A673 (cell line): ENCODE data around the gene AGAP1. TPM values are rescaled to one million over a fixed set of nuclear protein-coding genes. Genes with fewer than 3 reads are reported as not detected.

Experiments used
- BruUV-seq: library from RNA; stranded (reverse); fragments of 400-500 nt; replicated peaks from 2 replicates; lab custom pipeline; 2021; lab: Mats Ljungman, UMichigan
- CTCF ChIA-PET: fragments of 300-600 bp; sonication (Branson Sonifier 250); formaldehyde crosslinking; loops from one replicate; lab custom pipeline; 2022; ENCODE audit warnings: antibody characterized with exemption; lab: Charles Lee
- POLR2A ChIA-PET: fragments of 300-600 bp; sonication (Branson Sonifier 250); formaldehyde crosslinking; loops from one replicate; lab custom pipeline; 2022; ENCODE audit warnings: antibody characterized with exemption; ENCODE audit not compliant: low non-redundant PET; lab: Charles Lee
- DNase-seq: peaks from one replicate; pipeline ENCODE4 v3.0.0-alpha.2; 2015; ENCODE audit warnings: low spot score
- H3K27ac ChIP-seq: fragments of 200-600 bp; sonication (generic); 2 replicates; pipeline ENCODE4 v1.5.1; 2016; ENCODE audit warnings: mixed run types, low read depth, mild to moderate bottlenecking, mixed read lengths, antibody characterized with exemption, low read length; ENCODE audit not compliant: poor library complexity, severe bottlenecking
- H3K27me3 ChIP-seq: fragments of 200-600 bp; sonication (generic); replicated peaks from 2 replicates; pipeline ENCODE4 v1.6.1; 2017; ENCODE audit warnings: mixed run types, low read depth, mild to moderate bottlenecking, mixed read lengths, antibody characterized with exemption, low read length; ENCODE audit not compliant: insufficient read depth, poor library complexity
- H3K36me3 ChIP-seq: fragments of 200-600 bp; sonication (generic); 2 replicates; pipeline ENCODE4 v1.6.1; 2016; ENCODE audit warnings: mixed run types, mild to moderate bottlenecking, mixed read lengths, antibody characterized with exemption, low read length; ENCODE audit not compliant: insufficient read depth, poor library complexity, severe bottlenecking
- H3K4me1 ChIP-seq: fragments of 200-600 bp; sonication (generic); 2 replicates; pipeline ENCODE4 v1.6.1; 2017; ENCODE audit warnings: mixed run types, mild to moderate bottlenecking, mixed read lengths, antibody characterized with exemption, low read length; ENCODE audit not compliant: insufficient read depth, poor library complexity, severe bottlenecking
- H3K4me3 ChIP-seq: fragments of 200-600 bp; sonication (generic); 2 replicates; pipeline ENCODE4 v1.5.1; 2016; ENCODE audit warnings: low read depth, mixed run types, mild to moderate bottlenecking, mixed read lengths, low read length; ENCODE audit not compliant: poor library complexity, severe bottlenecking
- H3K9me3 ChIP-seq: fragments of 200-600 bp; sonication (generic); 2 replicates; pipeline ENCODE4 v1.6.1; 2016; ENCODE audit warnings: mixed run types, low read depth, mild to moderate bottlenecking, mixed read lengths, antibody characterized with exemption, low read length; ENCODE audit not compliant: poor library complexity, severe bottlenecking
- CTCF ChIP-seq: fragments of 300-800, 200-600 bp; sonication (generic); conservative IDR thresholded peaks from 2 replicates; pipeline ENCODE4 v1.5.1; 2017; ENCODE audit warnings: low read depth, mild to moderate bottlenecking, antibody characterized with exemption, low read length, moderate library complexity, mixed read lengths
- EZH2 ChIP-seq: fragments of 200-600 bp; sonication (generic); IDR thresholded peaks from 2 replicates; pipeline ENCODE4 v1.6.1; 2017; ENCODE audit warnings: borderline replicate concordance, low read depth, mild to moderate bottlenecking, mixed read lengths, antibody characterized with exemption, low read length; ENCODE audit not compliant: poor library complexity, severe bottlenecking
- intact Hi-C: fragments of 100-400 bp; cut with micrococcal nuclease; formaldehyde crosslinking; loops from one replicate; pipeline ENCODE4 v1.10.0; 2022; ENCODE audit not compliant: unreplicated experiment
- total RNA-seq: library from RNA; stranded (reverse); gene quantifications from 2 replicates; pipeline ENCODE4 v1.2.3, GENCODE V29; 2021

AGAP1 gene
- total RNA-seq, 1 experiment from 2014 or later = 25.3 TPM

GRCh38 chr2:235810252-235810651, 316.4 kb downstream of the AGAP1 start:
- Histone ChIP-seq H3K9me3 (no peaks in the 10 kb centered on the region), H3K4me1 (no peaks in the 10 kb centered on the region), H3K27me3 (no peaks in the 10 kb centered on the region), H3K36me3 (peaks cover 4% of the 10 kb centered on the region), H3K4me3 (no peak overlapping the region), H3K27ac (no peak overlapping the region)
- TF ChIP-seq CTCF (no peak), EZH2 (no peak)
- POLR2A ChIA-PET = no interaction called here
- no TSS peak for BruUV-seq
- DNase-seq = no peak
- CTCF ChIA-PET = no interaction called here
- intact Hi-C loops = no loop called here

- DNase-seq = no peak
- CTCF ChIA-PET = no interaction called here
- intact Hi-C loops = no loop called here
Observed at GRCh38 chr2:235810846-235811245, 317.0 kb downstream of the AGAP1 start.

GRCh38 chr2:235811446-235812184, 317.8 kb downstream of the AGAP1 start:
- Histone ChIP-seq H3K27me3 (no peaks in the 10 kb centered on the region), H3K9me3 (no peaks in the 10 kb centered on the region), H3K4me3 (no peak overlapping the region), H3K4me1 (no peaks in the 10 kb centered on the region), H3K36me3 (peaks cover 4% of the 10 kb centered on the region), H3K27ac (no peak overlapping the region)
- TF ChIP-seq EZH2 (no peak), CTCF (no peak)
- CTCF ChIA-PET = no interaction called here
- intact Hi-C loops = no loop called here
- POLR2A ChIA-PET = no interaction called here
- no TSS peak for BruUV-seq
- DNase-seq = no peak

More at GRCh38 chr2:235810846-235811245, 317.0 kb downstream of the AGAP1 start:
- no peak overlapping the region for H3K27ac ChIP-seq
- H3K36me3 ChIP-seq = peaks cover 4% of the 10 kb centered on the region
- no peak overlapping the region for H3K4me3 ChIP-seq
- no peaks in the 10 kb centered on the region for H3K4me1 ChIP-seq
- BruUV-seq = no TSS peak
- H3K9me3 ChIP-seq = no peaks in the 10 kb centered on the region
- no peaks in the 10 kb centered on the region for H3K27me3 ChIP-seq
- TF ChIP-seq EZH2 (no peak), CTCF (no peak)
- POLR2A ChIA-PET = no interaction called here
